ENCODE data around the gene ABHD16B.

- TF ChIP-seq POLR2AphosphoS5 (IDR thresholded peaks at IDR 0.05) (no peak), CTCF (IDR thresholded peaks at IDR 0.05) (no peak)
Observed at GRCh38 chr20:63890201-63890576, 28.9 kb downstream of the ABHD16B start.

Measured in stomach (tissue), 4 donors.